AG04449 (cell line): ENCODE results near the gene YEATS4.
"Not testable (repeated sequence)": the region's sequence is repeated elsewhere in the genome, so short reads cannot be mapped to it uniquely, and the experiment has no call there.

Experiments used
- CTCF ChIA-PET: fragments of 350-600 bp; formaldehyde crosslinking; extraction: SDS; loops from one replicate; lab custom pipeline; 2021; ENCODE audit warnings: antibody characterized with exemption; lab: Yijun Ruan, JAX
- POLR2A ChIA-PET: fragments of 400-600, 350-600 bp; formaldehyde crosslinking; extraction: SDS; loops from one replicate; lab custom pipeline; 2020; ENCODE audit warnings: antibody characterized with exemption, inconsistent platforms; lab: Yijun Ruan, JAX
- DNase-seq: peaks from one replicate; pipeline ENCODE4 v3.0.0-alpha.2; 2010; ENCODE audit warnings: low read depth, low spot score
- H3K4me3 ChIP-seq: 2 replicates; pipeline ENCODE4 v1.5.1; 2011; ENCODE audit warnings: low read depth, mild to moderate bottlenecking, control low read depth, low read length
- CTCF ChIP-seq: IDR thresholded peaks from one replicate; pipeline ENCODE4 v1.5.1; 2011; ENCODE audit warnings: mild to moderate bottlenecking, moderate library complexity, low read length, control low read depth, inconsistent platforms; ENCODE audit not compliant: insufficient read depth; ENCODE audit errors: missing control alignments

The YEATS4 gene

GRCh38 chr12:69359531-69360347 lies at the start of gene YEATS4:
Gene YEATS4, plus strand, starts transcription at chr12:69359743. Its CDS starts 230 bp downstream, at chr12:69359973.
- no peak for TF ChIP-seq CTCF
- peak within 1 kb of the TSS; percentile 93 for H3K4me3 ChIP-seq
- ChIA-PET POLR2A (no interaction called here), CTCF (interaction anchor here (0.9 to 3.9 kb wide), 3 partner anchors 210 to 280 kb away, joined by 4 to 99 read pairs (median 45); no protein-coding TSS in a partner anchor)
- peak; percentile 55 for DNase-seq

- POLR2A ChIA-PET, result no interaction called here
- DNase-seq, result no peak
- H3K4me3 ChIP-seq, result no peak overlapping the region
- CTCF ChIA-PET, result interaction anchor here (1.2 kb wide), 1 partner anchor 157 kb away, joined by 3 read pairs; no protein-coding TSS in a partner anchor
- TF ChIP-seq CTCF, result no peak
Measured at GRCh38 chr12:69313209-69313608, 46.3 kb upstream of the YEATS4 start.

GRCh38 chr12:69316784-69317183 lies 42.8 kb upstream of the YEATS4 start:
- CTCF ChIA-PET, H3K4me3 ChIP-seq, POLR2A ChIA-PET, DNase-seq: not testable (repeated sequence)

- H3K4me3 ChIP-seq, DNase-seq, POLR2A ChIA-PET, CTCF ChIA-PET: not testable (repeated sequence)
Measured at GRCh38 chr12:69317233-69317632, 42.3 kb upstream of the YEATS4 start.

GRCh38 chr12:69318225-69318624 lies 41.3 kb upstream of the YEATS4 start:
- no peak for DNase-seq
- ChIA-PET POLR2A (no interaction called here), CTCF (no interaction called here)
- no peak overlapping the region for H3K4me3 ChIP-seq
- no peak for TF ChIP-seq CTCF

- TF ChIP-seq CTCF, result no peak
- ChIA-PET POLR2A (no interaction called here), CTCF (no interaction called here)
- no peak overlapping the region for H3K4me3 ChIP-seq
- DNase-seq, result no peak
Measured at GRCh38 chr12:69321351-69321750, 38.2 kb upstream of the YEATS4 start.

- TF ChIP-seq CTCF, result no peak
- DNase-seq, result no peak
- ChIA-PET POLR2A (no interaction called here), CTCF (no interaction called here)
- no peak overlapping the region for H3K4me3 ChIP-seq
Measured at GRCh38 chr12:69324797-69325466, 34.6 kb upstream of the YEATS4 start.
